HCT116 (cell line): ENCODE measurements around the gene SHROOM3. TPM values are rescaled to one million over a fixed set of nuclear protein-coding genes. Genes with fewer than 3 reads are reported as not detected.

Experiments used
- ATAC-seq: fragments of 200-7000 bp; cut with Tn5 transposase; 2 replicates; pipeline ENCODE4 v1.9.1; 2020; ENCODE audit warnings: mild to moderate bottlenecking, moderate library complexity
- BruUV-seq: library from RNA; stranded (reverse); fragments of 400-500 nt; replicated peaks from 2 replicates; lab custom pipeline; 2021; lab: Mats Ljungman, UMichigan
- CTCF ChIA-PET: fragments of 300-600 bp; sonication (Branson Sonifier 250); formaldehyde crosslinking; loops from one replicate; lab custom pipeline; 2021; ENCODE audit warnings: antibody characterized with exemption; lab: Charles Lee
- POLR2A ChIA-PET: fragments of 300-600, 350-600 bp; sonication (Branson Sonifier 250); formaldehyde crosslinking; loops from one replicate; lab custom pipeline; 2021; ENCODE audit warnings: antibody characterized with exemption; lab: Charles Lee
- RAD21 ChIA-PET, 2 experiments: fragments of 300-600 bp; sonication (Branson Sonifier 250); formaldehyde crosslinking; loops; one replicate each; lab custom pipeline; 2023; ENCODE audit warnings: low total read pairs in 2 of 2; ENCODE audit not compliant: uncharacterized antibody in 2 of 2, unreplicated experiment in 2 of 2, low non-redundant PET in 1 of 2; lab: Charles Lee
- DNase-seq: peaks from one replicate; pipeline ENCODE4 v3.0.0-alpha.2; 2010; ENCODE audit warnings: low read depth, low spot score
- H2AFZ ChIP-seq: fragments of 200-600 bp; shearing (Covaris generic), sonication (generic); 2 replicates; pipeline ENCODE4 v1.6.1; 2017; ENCODE audit warnings: low read depth, mixed run types, mixed read lengths, antibody characterized with exemption, low read length; ENCODE audit not compliant: poor library complexity, severe bottlenecking
- H3K27ac ChIP-seq: 2 replicates; pipeline ENCODE4 v1.5.1; 2012; ENCODE audit warnings: low read depth, low read length
- H3K27me3 ChIP-seq: fragments of 200-600 bp; sonication (generic); 2 replicates; pipeline ENCODE4 v1.6.1; 2016; ENCODE audit warnings: mixed run types, low read length, mixed read lengths; ENCODE audit not compliant: insufficient read depth
- H3K36me3 ChIP-seq, 2 experiments: fragments of 200-500 bp in 1 of 2; fragments of 200-600 bp in 1 of 2; sonication (Bioruptor generic) in 1 of 2; sonication (generic) in 1 of 2; 2 replicates each; pipeline versions ENCODE4 v1.5.1 to v1.6.1; 2014 to 2016; ENCODE audit warnings: low read length in 2 of 2, inconsistent platforms in 1 of 2, mixed read lengths in 1 of 2, mixed run types in 1 of 2; ENCODE audit not compliant: insufficient read depth in 2 of 2, control insufficient read depth in 1 of 2
- H3K4me1 ChIP-seq, 2 experiments: fragments of 200-600 bp in 1 of 2; sonication (generic) in 1 of 2; 2 replicates each; pipeline versions ENCODE4 v1.5.1 to v1.6.1; 2012 to 2017; ENCODE audit warnings: low read length in 2 of 2, inconsistent platforms in 1 of 2, mild to moderate bottlenecking in 1 of 2, mixed read lengths in 1 of 2, mixed run types in 1 of 2, moderate library complexity in 1 of 2; ENCODE audit not compliant: insufficient read depth in 2 of 2, control insufficient read depth in 1 of 2
- H3K4me2 ChIP-seq: fragments of 200-600 bp; sonication (generic); 2 replicates; pipeline ENCODE4 v1.6.1; 2017; ENCODE audit warnings: mixed run types, low read length, mixed read lengths
- H3K4me3 ChIP-seq, 2 experiments: fragments of 200-600 bp in 1 of 2; sonication (generic) in 1 of 2; replicated peaks in 1 of 2; 2 replicates each; pipeline ENCODE4 v1.5.1; 2011 to 2016; ENCODE audit warnings: low read length in 2 of 2, control low read depth in 1 of 2, low read depth in 1 of 2, mild to moderate bottlenecking in 1 of 2, mixed read lengths in 1 of 2, mixed run types in 1 of 2
- H3K79me2 ChIP-seq: fragments of 200-600 bp; sonication (generic); 2 replicates; pipeline ENCODE4 v1.6.1; 2017; ENCODE audit warnings: mild to moderate bottlenecking, mixed run types, low read length, moderate library complexity, mixed read lengths; ENCODE audit not compliant: insufficient read depth
- H3K9ac ChIP-seq: fragments of 200-600 bp; sonication (generic); 2 replicates; pipeline ENCODE4 v1.6.1; 2016; ENCODE audit warnings: low read length, mixed read lengths
- H3K9me2 ChIP-seq: fragments of 200-600 bp; sonication (generic), shearing (Covaris generic); 2 replicates; pipeline ENCODE4 v1.6.1; 2017; ENCODE audit warnings: mixed run types, mild to moderate bottlenecking, moderate library complexity; ENCODE audit not compliant: insufficient read depth
- H3K9me3 ChIP-seq, 2 experiments: fragments of 200-500 bp in 1 of 2; fragments of 200-600 bp in 1 of 2; sonication (Bioruptor generic) in 1 of 2; sonication (generic) in 1 of 2; 2 replicates each; pipeline ENCODE4 v1.6.1; 2014 to 2017; ENCODE audit warnings: low read length in 2 of 2, mixed read lengths in 2 of 2, inconsistent platforms in 1 of 2, low read depth in 1 of 2, mild to moderate bottlenecking in 1 of 2, mixed run types in 1 of 2, moderate library complexity in 1 of 2; ENCODE audit not compliant: control insufficient read depth in 1 of 2, insufficient read depth in 1 of 2
- H4K20me1 ChIP-seq: fragments of 200-600 bp; sonication (generic), shearing (Covaris generic); 2 replicates; pipeline ENCODE4 v1.6.1; 2017; ENCODE audit warnings: mixed run types, mild to moderate bottlenecking, moderate library complexity; ENCODE audit not compliant: insufficient read depth
- CBX3 ChIP-seq: IDR thresholded peaks from 2 replicates; pipeline ENCODE4 v1.6.1; 2012; ENCODE audit warnings: low read depth
- CEBPB ChIP-seq: IDR thresholded peaks from 2 replicates; pipeline ENCODE4 v1.6.1; 2012; ENCODE audit warnings: low read depth
- EGR1 ChIP-seq: IDR thresholded peaks from 2 replicates; pipeline ENCODE4 v1.6.1; 2012; ENCODE audit warnings: low read depth
- ELF1 ChIP-seq: IDR thresholded peaks from 2 replicates; pipeline ENCODE4 v1.6.1; 2012; ENCODE audit warnings: low read depth, borderline replicate concordance
- EZH2 ChIP-seq: fragments of 200-600 bp; sonication (generic); IDR thresholded peaks from 2 replicates; pipeline ENCODE4 v1.6.1; 2017; ENCODE audit warnings: antibody characterized with exemption, mixed run types
- EZH2phosphoT487 ChIP-seq: fragments of 200-600 bp; IDR thresholded peaks from 2 replicates; pipeline ENCODE4 v1.6.1; 2018; ENCODE audit warnings: antibody characterized with exemption, borderline replicate concordance
- FOSL1 ChIP-seq: IDR thresholded peaks from 2 replicates; pipeline ENCODE4 v1.6.1; 2012; ENCODE audit warnings: low read depth
- JUND ChIP-seq: IDR thresholded peaks from 2 replicates; pipeline ENCODE4 v1.6.1; 2012
- MAX ChIP-seq: IDR thresholded peaks from 2 replicates; pipeline ENCODE4 v1.6.1; 2012
- RAD21 ChIP-seq: IDR thresholded peaks from 2 replicates; pipeline ENCODE4 v1.6.1; 2012; ENCODE audit warnings: low read depth, mild to moderate bottlenecking
- REST ChIP-seq: IDR thresholded peaks from 2 replicates; pipeline ENCODE4 v1.6.1; 2012; ENCODE audit warnings: low read depth
- SIN3A ChIP-seq: IDR thresholded peaks from 2 replicates; pipeline ENCODE4 v1.6.1; 2012; ENCODE audit warnings: low read depth
- SP1 ChIP-seq: IDR thresholded peaks from 2 replicates; pipeline ENCODE4 v1.6.1; 2012; ENCODE audit warnings: low read depth
- SRF ChIP-seq: IDR thresholded peaks from 2 replicates; pipeline ENCODE4 v1.6.1; 2012; ENCODE audit warnings: low read depth
- YY1 ChIP-seq: IDR thresholded peaks from 2 replicates; pipeline ENCODE4 v1.6.1; 2011; ENCODE audit warnings: low read length, low read depth, moderate library complexity, mild to moderate bottlenecking; ENCODE audit not compliant: insufficient replicate concordance; ENCODE audit errors: extremely low read depth
- ZFX ChIP-seq: fragments of 450-650 bp; IDR thresholded peaks from 2 replicates; pipeline ENCODE4 v1.6.1; 2017
- intact Hi-C: fragments of 100-400 bp; cut with micrococcal nuclease; formaldehyde crosslinking; loops from 2 replicates; pipeline ENCODE4 v1.10.0; 2022
- total RNA-seq: library from RNA; stranded (reverse); gene quantifications from one replicate; pipeline ENCODE4 v1.2.1, GENCODE V29; 2021; ENCODE audit not compliant: unreplicated experiment
- TF ChIP-seq, protein P1 (sequence below): IDR thresholded peaks from 2 replicates; pipeline ENCODE4 v1.6.1; 2012

Gene SHROOM3
- total RNA-seq, 1 experiment from 2014 or later = 22.5 TPM

GRCh38 chr4:76716020-76716419 is 281.0 kb downstream of the SHROOM3 start:
- Histone ChIP-seq H3K27me3 (no peaks in the 10 kb centered on the region), H3K4me1 (peaks cover 3 to 17% of the 10 kb centered on the region in 2 experiments; a peak in 3 of 4 replicates), H2AFZ (no peak overlapping the region), H3K4me2 (no peak overlapping the region), H4K20me1 (no peaks in the 10 kb centered on the region), H3K9me3 (no peaks in the 10 kb centered on the region), H3K9ac (no peak overlapping the region), H3K79me2 (no peaks in the 10 kb centered on the region), H3K27ac (no peak overlapping the region), H3K4me3 (no peak overlapping the region), H3K9me2 (no peaks in the 10 kb centered on the region), H3K36me3 (no peaks in the 10 kb centered on the region)
- RAD21 ChIA-PET = no interaction called here
- intact Hi-C loops = no loop called here
- BruUV-seq = no TSS peak
- no peak for ATAC-seq
- CTCF ChIA-PET = no interaction called here
- DNase-seq = no peak
- POLR2A ChIA-PET = no interaction called here
- no peak for TF ChIP-seq JUND
- TF ChIP-seq CBX3 = no peak
- TF ChIP-seq SIN3A = no peak
- TF ChIP-seq SRF = no peak
- TF ChIP-seq ELF1 = no peak
- no peak for TF ChIP-seq CEBPB
- no peak for TF ChIP-seq YY1
- TF ChIP-seq EZH2 = no peak
- no peak for TF ChIP-seq RAD21
- TF ChIP-seq SP1 = no peak
- TF ChIP-seq EGR1 = no peak
- no peak for TF ChIP-seq MAX
- TF ChIP-seq EZH2phosphoT487 = no peak
- TF ChIP-seq REST = no peak
- TF ChIP-seq, protein P1, sequence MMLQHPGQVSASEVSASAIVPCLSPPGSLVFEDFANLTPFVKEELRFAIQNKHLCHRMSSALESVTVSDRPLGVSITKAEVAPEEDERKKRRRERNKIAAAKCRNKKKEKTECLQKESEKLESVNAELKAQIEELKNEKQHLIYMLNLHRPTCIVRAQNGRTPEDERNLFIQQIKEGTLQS = no peak
- TF ChIP-seq FOSL1 = no peak
- no peak for TF ChIP-seq ZFX
